Endothelial cell of umbilical vein (primary cell): ENCODE results near the gene SMIM27. TPM values are rescaled to one million over a fixed set of nuclear protein-coding genes. Genes with fewer than 3 reads are reported as not detected.

Source experiments
- BruUV-seq: library from RNA; stranded (reverse); fragments of 400-500 nt; replicated peaks from 2 replicates; lab custom pipeline; 2021; lab: Mats Ljungman, UMichigan
- CTCF ChIA-PET: fragments of 300-600, 350-600 bp; sonication (Branson Sonifier 250); formaldehyde crosslinking; loops from one replicate; lab custom pipeline; 2021; ENCODE audit warnings: antibody characterized with exemption, inconsistent platforms; lab: Charles Lee
- POLR2A ChIA-PET: fragments of 300-600, 350-600 bp; sonication (Branson Sonifier 250); formaldehyde crosslinking; loops from one replicate; lab custom pipeline; 2021; ENCODE audit warnings: antibody characterized with exemption, inconsistent platforms; lab: Charles Lee
- DNase-seq: peaks from one replicate; pipeline ENCODE4 v3.0.0-alpha.2; 2011; ENCODE audit warnings: low read depth, low spot score
- FAIRE-seq: peaks from 2 replicates; lab custom pipeline; 2011; peaks lifted over from hg19 to GRCh38; lab: Jason Lieb, UNC
- H2AFZ ChIP-seq: 2 replicates; pipeline ENCODE4 v1.6.0; 2012; ENCODE audit warnings: low read depth, low read length, control low read depth, inconsistent platforms
- H3K27ac ChIP-seq: 2 replicates; pipeline ENCODE4 v1.5.1; 2011; ENCODE audit warnings: low read depth, mild to moderate bottlenecking, control low read depth, low read length, moderate library complexity; ENCODE audit not compliant: insufficient read depth
- H3K27me3 ChIP-seq, 2 experiments: 2 replicates each; pipeline versions ENCODE4 v1.6.0 to v1.6.1; 2011; ENCODE audit warnings: low read length in 2 of 2, mixed read lengths in 1 of 2; ENCODE audit not compliant: control insufficient read depth in 2 of 2, insufficient read depth in 2 of 2
- H3K36me3 ChIP-seq, 2 experiments: 2 replicates in 1 of 2; 3 replicates in 1 of 2; pipeline ENCODE4 v1.5.1; 2011; ENCODE audit warnings: low read length in 2 of 2, mild to moderate bottlenecking in 1 of 2, moderate library complexity in 1 of 2; ENCODE audit not compliant: control insufficient read depth in 2 of 2, insufficient read depth in 2 of 2; ENCODE audit errors: extremely low read depth in 1 of 2
- H3K4me1 ChIP-seq: 3 replicates; pipeline ENCODE4 v1.5.1; 2011; ENCODE audit warnings: mild to moderate bottlenecking, low read length; ENCODE audit not compliant: control insufficient read depth, insufficient read depth; ENCODE audit errors: extremely low read depth
- H3K4me2 ChIP-seq: 2 replicates; pipeline ENCODE4 v1.6.1; 2011; ENCODE audit warnings: low read length, control low read depth, mixed read lengths; ENCODE audit not compliant: insufficient read depth
- H3K4me3 ChIP-seq, 3 experiments: fragments of 200-600 bp in 1 of 3; sonication (generic), shearing (Covaris generic) in 1 of 3; replicated peaks in 1 of 3; 2 replicates each; pipeline ENCODE4 v1.5.1; 2011 to 2016; ENCODE audit warnings: control low read depth in 3 of 3, low read length in 3 of 3, mild to moderate bottlenecking in 2 of 3, inconsistent platforms in 1 of 3, low read depth in 1 of 3, moderate library complexity in 1 of 3; ENCODE audit not compliant: insufficient read depth in 1 of 3
- H3K79me2 ChIP-seq: 2 replicates; pipeline ENCODE4 v1.6.0; 2012; ENCODE audit warnings: low read length, inconsistent platforms; ENCODE audit not compliant: control insufficient read depth, insufficient read depth
- H3K9ac ChIP-seq: replicated peaks from 2 replicates; pipeline ENCODE3; 2011; ENCODE audit warnings: low read length, control low read depth; ENCODE audit not compliant: insufficient read depth; ENCODE audit errors: extremely low read depth
- H3K9me1 ChIP-seq: replicated peaks from 3 replicates; pipeline ENCODE4 v1.6.0; 2011; ENCODE audit warnings: mild to moderate bottlenecking, low read length; ENCODE audit not compliant: control insufficient read depth, insufficient read depth; ENCODE audit errors: extremely low read depth
- H3K9me3 ChIP-seq: replicated peaks from 2 replicates; pipeline ENCODE4 v1.5.1; 2012; ENCODE audit warnings: low read length, inconsistent platforms; ENCODE audit not compliant: control insufficient read depth, insufficient read depth
- H4K20me1 ChIP-seq: replicated peaks from 2 replicates; pipeline ENCODE3; 2011; ENCODE audit warnings: mild to moderate bottlenecking, low read length; ENCODE audit not compliant: control insufficient read depth, insufficient read depth; ENCODE audit errors: extremely low read depth
- CTCF ChIP-seq, 2 donors: IDR thresholded peaks; 1 replicate in 1 of 2; 2 replicates in 1 of 2; pipeline ENCODE4 v1.5.1; 2011; ENCODE audit warnings: low read length in 2 of 2, mild to moderate bottlenecking in 2 of 2, moderate library complexity in 2 of 2, control low read depth in 1 of 2, inconsistent platforms in 1 of 2, low read depth in 1 of 2; ENCODE audit not compliant: insufficient read depth in 1 of 2; ENCODE audit errors: extremely low read depth in 1 of 2
- EZH2 ChIP-seq: IDR thresholded peaks from 2 replicates; pipeline ENCODE4 v1.6.1; 2012; ENCODE audit warnings: borderline replicate concordance, low read depth, mild to moderate bottlenecking, moderate library complexity, low read length, inconsistent platforms; ENCODE audit not compliant: severe bottlenecking
- FOS ChIP-seq: IDR thresholded peaks from 2 replicates; pipeline ENCODE4 v1.6.1; 2011; ENCODE audit warnings: mild to moderate bottlenecking, low read length, moderate library complexity, borderline replicate concordance; ENCODE audit not compliant: insufficient read depth
- GATA2 ChIP-seq: IDR thresholded peaks from 2 replicates; pipeline ENCODE4 v1.7.0; 2011; ENCODE audit warnings: low read depth, mild to moderate bottlenecking, moderate library complexity, mixed read lengths, low read length; ENCODE audit not compliant: insufficient read length, insufficient read depth
- JUN ChIP-seq: IDR thresholded peaks from 2 replicates; pipeline ENCODE4 v1.6.1; 2011; ENCODE audit warnings: borderline replicate concordance, low read depth; ENCODE audit not compliant: insufficient read length, insufficient read depth
- MAX ChIP-seq: IDR thresholded peaks from 2 replicates; pipeline ENCODE4 v1.6.1; 2011; ENCODE audit not compliant: insufficient read depth, insufficient read length
- MYC ChIP-seq: IDR thresholded peaks from one replicate; pipeline ENCODE4 v1.6.1; 2011; ENCODE audit warnings: mild to moderate bottlenecking, low read depth, low read length
- POLR2A ChIP-seq: IDR thresholded peaks from 2 replicates; pipeline ENCODE4 v1.6.1; 2012; ENCODE audit warnings: low read depth, mild to moderate bottlenecking, control low read depth, low read length
- POLR2AphosphoS5 ChIP-seq: IDR thresholded peaks from 2 replicates; pipeline ENCODE4 v1.6.1; 2012; ENCODE audit warnings: low read depth, mild to moderate bottlenecking, control low read depth, low read length, moderate library complexity; ENCODE audit not compliant: insufficient read depth
- dilution Hi-C: fragments of 300-500 bp; cut with MboI; formaldehyde crosslinking; loops from one replicate; pipeline ENCODE4 v1.15.0; 2019; ENCODE audit warnings: low sequenced_read_pairs; ENCODE audit not compliant: extremely low pct_ligation_motif_present
- intact Hi-C: fragments of 100-400 bp; cut with micrococcal nuclease; formaldehyde crosslinking; loops from one replicate; pipeline ENCODE4 v1.10.0; 2022
- polyA plus RNA-seq, 4 experiments: library from polyadenylated mRNA; depleted of rRNA in 3 of 4; stranded (reverse) in 3 of 4; unstranded in 1 of 4; fragments of >200 nt; gene quantifications; 2 replicates each; pipeline versions ENCODE4 v1.2.1 to v1.2.3, GENCODE V29; 2011 to 2012; ENCODE audit warnings: missing spikeins in 1 of 4
- total RNA-seq: library from RNA; stranded (reverse); gene quantifications from 2 replicates; pipeline ENCODE4 v1.2.3, GENCODE V29; 2021

Gene SMIM27
- total and polyA plus RNA-seq, 2 donors (not counting 3 experiments of a cell fraction or from before 2014, with no cell fraction given) = 3.4 to 11.5 TPM

GRCh38 chr9:32558408-32558934, 6.3 kb downstream of the SMIM27 start:
- Histone ChIP-seq H3K27ac (no peak overlapping the region), H3K4me3 (no peak overlapping the region), H4K20me1 (no peaks in the 10 kb centered on the region), H3K9me3 (no peaks in the 10 kb centered on the region), H3K79me2 (peaks cover 4% of the 10 kb centered on the region), H3K4me1 (peaks cover 1% of the 10 kb centered on the region), H3K9ac (no peak overlapping the region), H3K9me1 (no peaks in the 10 kb centered on the region), H2AFZ (no peak overlapping the region), H3K27me3 (no peaks in the 10 kb centered on the region), H3K4me2 (no peak overlapping the region), H3K36me3 (no peaks in the 10 kb centered on the region)
- POLR2A ChIA-PET = no interaction called here
- CTCF ChIA-PET = interaction anchor here (1.0 to 4.1 kb wide), 5 partner anchors 8 to 180 kb away, joined by 3 to 22 read pairs (median 4); no protein-coding TSS in a partner anchor
- BruUV-seq = no TSS peak
- dilution Hi-C loops = loop anchor here (25.0 kb wide), 1 partner anchor 171 kb away; the partner anchor contains the start of gene ACO1
- DNase-seq (peak; percentile 13), FAIRE-seq (peak; percentile 37)
- no peak for TF ChIP-seq POLR2AphosphoS5
- no peak for TF ChIP-seq GATA2
- TF ChIP-seq POLR2A = no peak
- no peak for TF ChIP-seq CTCF (IDR thresholded peaks at IDR 0.05; ENCODE audit: extremely low read depth in 1 of 2, insufficient read depth in 1 of 2, low read depth in 1 of 2, low read length in 2 of 2)
- TF ChIP-seq MYC = no peak
- TF ChIP-seq EZH2 = no peak
- no peak for TF ChIP-seq MAX
- TF ChIP-seq FOS = no peak
- no peak for TF ChIP-seq JUN
- intact Hi-C loops = no loop called here
